ENCODE data around the gene EEF1AKMT3. TPM values are rescaled to one million over a fixed set of nuclear protein-coding genes. Genes with fewer than 3 reads are reported as not detected.

EEF1AKMT3 gene
- total RNA-seq = 1 to 10 TPM; 1.9 to 3.6 TPM

DNA sequence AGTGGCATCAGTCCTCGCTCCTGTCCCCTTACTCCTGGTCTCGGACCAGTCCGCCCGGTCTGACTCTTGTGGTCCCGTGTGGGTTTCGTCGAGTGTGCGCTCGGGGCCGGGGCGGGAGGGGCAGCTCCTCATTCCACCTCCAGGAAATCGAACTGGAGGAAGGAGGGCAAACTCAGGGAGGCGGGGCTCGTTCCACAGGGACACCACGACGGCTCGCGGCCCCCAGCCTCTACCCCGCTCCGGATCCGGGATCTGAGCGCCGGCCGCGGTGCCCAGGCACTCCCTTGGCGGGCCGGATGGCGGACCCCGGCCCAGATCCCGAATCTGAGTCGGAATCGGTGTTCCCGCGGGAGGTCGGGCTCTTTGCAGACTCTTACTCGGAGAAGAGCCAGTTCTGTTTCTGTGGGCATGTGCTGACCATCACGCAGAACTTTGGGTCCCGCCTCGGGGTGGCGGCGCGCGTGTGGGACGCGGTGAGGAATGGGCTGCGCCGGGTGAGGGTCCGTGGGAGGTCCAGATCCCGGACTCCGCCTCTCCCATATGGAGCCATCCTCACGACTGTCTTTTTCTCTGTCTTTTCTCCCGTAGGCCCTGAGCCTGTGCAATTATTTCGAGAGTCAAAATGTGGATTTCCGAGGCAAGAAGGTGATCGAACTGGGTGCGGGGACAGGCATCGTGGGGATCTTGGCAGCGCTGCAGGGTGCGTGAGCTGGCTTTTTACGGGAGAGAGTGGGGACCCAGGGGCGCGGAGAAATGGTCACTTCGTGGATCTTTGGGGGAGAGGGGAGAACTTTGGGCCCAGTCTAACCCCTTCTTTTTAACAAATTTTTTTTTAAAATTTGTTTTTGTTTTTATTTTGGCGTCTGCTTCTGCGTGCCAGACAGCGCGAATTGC, at the start of gene EEF1AKMT3:
Gene EEF1AKMT3 (plus strand): TSS at position 186 of the 894 bp plus-strand sequence. CDS start 111 bp downstream, at position 297.
- no peaks in the 10 kb centered on the region for H3K27me3 ChIP-seq

DNA sequence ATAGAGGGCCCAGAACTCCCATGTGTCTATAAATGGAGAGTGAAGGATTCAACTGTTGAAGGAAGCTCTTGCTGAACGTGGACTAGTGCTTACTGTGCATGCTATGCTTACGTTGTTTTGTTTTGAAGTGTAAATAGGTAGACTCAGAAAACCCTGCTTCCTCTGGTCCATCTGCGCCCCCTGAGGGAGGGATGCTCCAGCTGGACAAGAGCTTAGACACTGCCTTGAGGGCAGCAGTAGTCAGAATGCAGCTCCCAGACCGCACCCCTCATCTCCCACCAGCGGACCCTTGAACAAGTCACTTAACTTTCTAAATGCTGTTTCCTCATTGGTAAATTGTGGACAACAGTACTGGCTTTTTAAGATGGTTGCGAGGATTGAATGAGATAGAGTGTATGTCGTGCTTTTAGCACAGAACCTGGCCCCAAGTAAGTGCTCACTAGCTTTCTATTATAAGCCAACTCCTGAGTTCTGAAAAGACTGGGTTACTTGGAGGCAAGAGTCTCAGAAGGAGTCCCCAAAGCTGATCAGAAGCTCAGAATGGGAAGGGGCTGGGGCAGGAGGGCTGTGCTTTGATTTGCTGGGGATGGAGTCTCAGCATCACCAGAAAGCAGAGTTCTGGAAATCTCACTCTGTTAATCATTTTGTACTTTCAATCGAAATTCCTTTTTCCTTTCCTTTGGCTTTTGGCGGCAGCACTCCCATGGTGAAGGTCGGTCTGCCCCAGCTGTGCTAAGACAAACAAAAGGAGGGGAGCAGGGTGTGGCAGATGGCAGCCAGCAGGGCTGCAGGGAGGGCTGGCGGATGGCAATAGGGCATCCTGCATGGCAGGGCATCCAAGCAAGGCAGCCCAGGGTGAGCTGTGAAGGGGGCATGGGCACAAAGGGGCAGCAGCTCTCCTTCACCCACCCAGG, 49.4 kb upstream of the EEF1AKMT3 start:
- H3K36me3 ChIP-seq = peaks cover 38% of the 10 kb centered on the region
- H3K4me1 ChIP-seq = peaks cover 0 to 24% of the 10 kb centered on the region in 2 donors
- TF ChIP-seq, protein P1, sequence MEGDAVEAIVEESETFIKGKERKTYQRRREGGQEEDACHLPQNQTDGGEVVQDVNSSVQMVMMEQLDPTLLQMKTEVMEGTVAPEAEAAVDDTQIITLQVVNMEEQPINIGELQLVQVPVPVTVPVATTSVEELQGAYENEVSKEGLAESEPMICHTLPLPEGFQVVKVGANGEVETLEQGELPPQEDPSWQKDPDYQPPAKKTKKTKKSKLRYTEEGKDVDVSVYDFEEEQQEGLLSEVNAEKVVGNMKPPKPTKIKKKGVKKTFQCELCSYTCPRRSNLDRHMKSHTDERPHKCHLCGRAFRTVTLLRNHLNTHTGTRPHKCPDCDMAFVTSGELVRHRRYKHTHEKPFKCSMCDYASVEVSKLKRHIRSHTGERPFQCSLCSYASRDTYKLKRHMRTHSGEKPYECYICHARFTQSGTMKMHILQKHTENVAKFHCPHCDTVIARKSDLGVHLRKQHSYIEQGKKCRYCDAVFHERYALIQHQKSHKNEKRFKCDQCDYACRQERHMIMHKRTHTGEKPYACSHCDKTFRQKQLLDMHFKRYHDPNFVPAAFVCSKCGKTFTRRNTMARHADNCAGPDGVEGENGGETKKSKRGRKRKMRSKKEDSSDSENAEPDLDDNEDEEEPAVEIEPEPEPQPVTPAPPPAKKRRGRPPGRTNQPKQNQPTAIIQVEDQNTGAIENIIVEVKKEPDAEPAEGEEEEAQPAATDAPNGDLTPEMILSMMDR (IDR thresholded peaks at IDR 0.05) = no peak
- DNase-seq (ENCODE audit: low spot score) = peak; percentile 51
- H3K27me3 ChIP-seq = no peaks in the 10 kb centered on the region
- H3K9me3 ChIP-seq = no peaks in the 10 kb centered on the region
- H3K4me3 ChIP-seq = no peak overlapping the region
- H3K27ac ChIP-seq = no peak overlapping the region

More for the DNA sequence above, at the start of gene EEF1AKMT3:
- Histone ChIP-seq H3K36me3 (peaks cover 16% of the 10 kb centered on the region), H3K9me3 (no peaks in the 10 kb centered on the region), H3K27ac (peak within 1 kb of the TSS; percentile 93 to 94), H3K4me3 (peak within 1 kb of the TSS; percentile 61 to 89), H3K4me1 (peaks cover 0 to 25% of the 10 kb centered on the region in 2 donors)
- DNase-seq (ENCODE audit: low spot score) = no peak
- TF ChIP-seq, protein P1 (IDR thresholded peaks at IDR 0.05) = no peak

DNA sequence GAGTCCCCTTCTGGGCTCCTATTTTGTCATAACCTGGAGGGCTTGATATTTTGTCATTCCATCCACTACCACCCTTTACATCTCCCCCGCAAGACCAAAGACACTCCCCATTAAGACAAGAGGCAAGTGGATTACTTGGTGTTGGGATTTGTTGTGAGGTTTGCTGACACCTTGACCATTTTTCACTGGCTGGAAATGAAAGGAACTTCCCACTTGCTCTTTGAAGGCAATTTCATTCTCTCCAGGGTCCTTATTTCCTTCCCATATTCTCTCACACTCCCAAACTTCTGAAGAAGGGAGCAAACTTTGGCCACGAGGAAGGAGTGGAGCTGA, 48.8 kb upstream of the EEF1AKMT3 start:
- Histone ChIP-seq H3K4me1 (peaks cover 0 to 25% of the 10 kb centered on the region in 2 donors), H3K4me3 (no peak overlapping the region), H3K36me3 (peaks cover 31% of the 10 kb centered on the region), H3K27me3 (no peaks in the 10 kb centered on the region), H3K27ac (no peak overlapping the region), H3K9me3 (no peaks in the 10 kb centered on the region)
- no peak for DNase-seq (ENCODE audit: low spot score)
- TF ChIP-seq, protein P1 (IDR thresholded peaks at IDR 0.05) = no peak

DNA sequence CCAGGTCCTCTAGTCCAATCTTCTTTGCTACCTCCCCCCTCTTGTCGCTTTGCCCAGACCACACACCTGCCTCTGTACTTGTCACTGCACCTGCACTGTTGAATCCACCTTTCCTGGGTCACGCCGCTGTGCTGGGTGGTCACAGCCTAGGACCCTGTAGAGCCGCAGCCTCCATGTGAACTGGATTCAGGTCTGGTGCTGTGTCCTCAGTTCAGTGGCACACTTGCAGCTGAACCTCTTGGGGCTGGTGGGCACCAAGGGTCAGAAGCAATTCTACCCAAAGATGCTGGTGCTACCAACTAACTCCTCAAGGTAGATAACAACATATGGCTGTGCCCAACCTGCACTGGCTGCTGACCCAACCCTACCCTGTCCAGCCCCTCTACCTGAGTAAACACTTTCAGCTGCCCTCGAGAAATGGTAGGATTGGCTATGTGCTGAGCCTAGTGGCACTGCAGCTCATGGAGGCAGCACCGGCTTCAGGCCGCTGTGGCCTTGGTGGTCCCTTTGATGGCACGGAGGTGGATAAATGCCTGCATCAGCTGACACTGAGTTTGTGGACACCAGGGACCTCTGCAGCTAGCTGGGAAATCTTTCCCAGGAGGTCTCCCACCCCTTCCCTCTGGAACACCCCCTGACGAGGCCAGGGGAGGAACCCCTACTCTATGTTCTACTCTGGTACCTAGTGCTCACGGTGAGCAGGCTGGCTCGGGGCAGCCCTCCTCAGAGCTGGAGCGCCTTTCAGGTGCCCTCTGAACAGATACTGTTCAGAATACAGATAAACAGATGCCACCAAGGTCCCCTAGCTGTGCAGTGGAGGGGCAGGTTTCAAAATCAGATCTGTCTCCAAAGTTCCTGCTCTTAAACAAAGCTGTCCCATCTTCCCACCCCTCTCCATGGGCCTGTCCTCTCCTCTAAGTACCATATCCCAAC, 48.1 kb upstream of the EEF1AKMT3 start:
- peaks cover 25% of the 10 kb centered on the region for H3K36me3 ChIP-seq
- H3K9me3 ChIP-seq = no peaks in the 10 kb centered on the region
- H3K27ac ChIP-seq = no peak overlapping the region
- no peak overlapping the region for H3K4me3 ChIP-seq
- TF ChIP-seq, protein P1 (IDR thresholded peaks at IDR 0.05) = no peak
- DNase-seq (ENCODE audit: low spot score) = peak; percentile 53
- no peaks in the 10 kb centered on the region for H3K27me3 ChIP-seq
- H3K4me1 ChIP-seq = peaks cover 0 to 25% of the 10 kb centered on the region in 2 donors

All from right atrium auricular region (tissue), 2 donors.